IPS DF 6.9 (cell line): ENCODE measurements around the gene ZFP92.

ENCODE experiments used
- DNase-seq: peaks from one replicate; pipeline ENCODE4 v3.0.0-alpha.2; 2013; ENCODE audit warnings: low read depth, low spot score
- H3K27ac ChIP-seq: one replicate; pipeline ENCODE4 v1.5.1; 2013; ENCODE audit warnings: low read length, control low read depth
- H3K27me3 ChIP-seq: 2 replicates; pipeline ENCODE4 v1.6.1; 2013; ENCODE audit warnings: mild to moderate bottlenecking, low read length; ENCODE audit not compliant: control insufficient read depth, insufficient read depth
- H3K36me3 ChIP-seq: 2 replicates; pipeline ENCODE4 v1.6.1; 2013; ENCODE audit warnings: low read length; ENCODE audit not compliant: control insufficient read depth, insufficient read depth
- H3K4me1 ChIP-seq: 2 replicates; pipeline ENCODE4 v1.6.1; 2013; ENCODE audit warnings: low read length; ENCODE audit not compliant: control insufficient read depth, insufficient read depth
- H3K4me3 ChIP-seq: 2 replicates; pipeline ENCODE4 v1.5.1; 2013; ENCODE audit warnings: mild to moderate bottlenecking, low read length
- H3K9me3 ChIP-seq: 2 replicates; pipeline ENCODE4 v1.6.1; 2013; ENCODE audit warnings: low read length, inconsistent platforms; ENCODE audit not compliant: control insufficient read depth, insufficient read depth
- WGBS: extraction: QIAGEN DNeasy Blood & Tissue Kit; methylation state at CpG from one replicate; pipeline ENCODE4 v1.1.7; 2013; ENCODE audit warnings: mixed read lengths, missing lambda C conversion rate; ENCODE audit not compliant: insufficient read length, insufficient coverage; 5-methylcytosine and 5-hydroxymethylcytosine counted together

The ZFP92 gene

GRCh38 chrX:153456704-153457103, 45.4 kb downstream of the ZFP92 start:
- peaks cover 13% of the 10 kb centered on the region for H3K36me3 ChIP-seq
- no peaks in the 10 kb centered on the region for H3K27me3 ChIP-seq

GRCh38 chrX:153457136-153457825, 46.0 kb downstream of the ZFP92 start:
- Histone ChIP-seq H3K27ac (no peak overlapping the region), H3K27me3 (no peaks in the 10 kb centered on the region), H3K9me3 (no peaks in the 10 kb centered on the region), H3K4me1 (no peaks in the 10 kb centered on the region), H3K4me3 (no peak overlapping the region), H3K36me3 (peaks cover 13% of the 10 kb centered on the region)
- no peak for DNase-seq
- no CpG with 5 or more reads among the region's 18 CpGs for WGBS

More at GRCh38 chrX:153456704-153457103, 45.4 kb downstream of the ZFP92 start:
- no peak for DNase-seq
- H3K4me3 ChIP-seq = no peak overlapping the region
- no peaks in the 10 kb centered on the region for H3K4me1 ChIP-seq
- H3K27ac ChIP-seq = no peak overlapping the region
- no peaks in the 10 kb centered on the region for H3K9me3 ChIP-seq
- WGBS = no CpG with 5 or more reads among the region's 9 CpGs

DNA sequence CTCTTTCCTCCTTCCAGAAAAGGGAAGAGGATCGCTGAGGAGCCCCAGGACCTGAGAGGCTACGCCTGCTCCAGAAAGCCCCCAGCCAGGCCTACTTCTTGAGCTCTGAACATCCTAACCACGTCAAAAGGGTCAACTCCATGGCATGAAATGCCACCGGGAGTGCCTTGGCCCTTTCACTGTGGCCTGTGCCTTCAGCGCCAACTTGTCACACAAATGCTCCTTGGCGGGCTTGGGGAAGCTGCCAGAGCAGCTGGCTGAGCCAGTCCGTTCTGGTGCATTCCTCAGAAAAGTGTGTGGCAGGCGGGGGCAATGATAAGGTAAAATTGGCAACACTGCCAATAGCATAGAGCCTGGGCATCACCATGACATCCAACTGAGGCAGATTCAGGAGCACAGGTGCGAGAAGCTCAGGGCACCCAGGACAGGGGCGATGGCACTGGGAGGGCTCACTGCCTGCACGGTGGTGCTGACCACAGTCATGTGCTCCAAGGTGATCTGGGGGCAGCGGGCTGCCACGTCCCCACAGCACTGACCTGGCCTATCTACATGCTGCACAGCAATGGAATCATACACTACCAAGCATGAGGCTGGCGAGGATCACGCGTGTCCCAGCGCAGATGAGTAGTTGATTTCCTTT, 46.7 kb downstream of the ZFP92 start:
- Histone ChIP-seq H3K27me3 (no peaks in the 10 kb centered on the region), H3K4me1 (no peaks in the 10 kb centered on the region), H3K4me3 (no peak overlapping the region), H3K9me3 (no peaks in the 10 kb centered on the region), H3K36me3 (peaks cover 13% of the 10 kb centered on the region), H3K27ac (no peak overlapping the region)
- WGBS = no CpG with 5 or more reads among the region's 17 CpGs
- DNase-seq = no peak

GRCh38 chrX:153458476-153458875, 47.2 kb downstream of the ZFP92 start:
- Histone ChIP-seq H3K4me3 (no peak overlapping the region), H3K27ac (no peak overlapping the region), H3K4me1 (no peaks in the 10 kb centered on the region), H3K9me3 (no peaks in the 10 kb centered on the region), H3K27me3 (no peaks in the 10 kb centered on the region), H3K36me3 (peaks cover 13% of the 10 kb centered on the region)
- WGBS = no CpG with 5 or more reads among the region's 4 CpGs
- DNase-seq = no peak

DNA sequence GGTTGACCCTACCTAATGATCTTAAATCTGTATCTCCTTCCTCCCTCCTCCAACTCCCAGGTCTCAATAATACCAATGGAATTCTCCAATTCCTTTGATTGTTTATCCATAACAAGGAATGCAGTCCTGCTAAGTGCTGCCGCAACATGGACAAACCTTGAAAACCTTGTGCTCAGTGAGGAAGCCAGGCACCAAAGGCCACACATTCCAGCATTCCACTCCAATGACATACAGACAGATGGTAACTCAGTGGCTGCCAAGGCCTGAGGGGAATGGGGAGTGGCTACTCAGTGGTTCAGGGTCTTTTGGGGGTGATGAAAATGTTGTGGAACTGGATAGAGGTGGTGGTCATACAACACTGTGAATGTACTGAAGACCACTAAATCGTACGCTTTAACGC, 48.7 kb downstream of the ZFP92 start:
- H3K4me3 ChIP-seq = no peak overlapping the region
- WGBS = no CpG with 5 or more reads among the region's 4 CpGs
- H3K27me3 ChIP-seq = no peaks in the 10 kb centered on the region
- no peak overlapping the region for H3K27ac ChIP-seq
- no peaks in the 10 kb centered on the region for H3K9me3 ChIP-seq
- H3K36me3 ChIP-seq = peaks cover 9% of the 10 kb centered on the region
- no peak for DNase-seq
- no peaks in the 10 kb centered on the region for H3K4me1 ChIP-seq

GRCh38 chrX:153460826-153461225, 49.6 kb downstream of the ZFP92 start:
- no peaks in the 10 kb centered on the region for H3K27me3 ChIP-seq

More at GRCh38 chrX:153460826-153461225, 49.6 kb downstream of the ZFP92 start:
- no peak overlapping the region for H3K27ac ChIP-seq
- DNase-seq = no peak
- H3K36me3 ChIP-seq = peaks cover 4% of the 10 kb centered on the region; the same call in 1 of the 2 replicates
- H3K4me3 ChIP-seq = no peak overlapping the region
- WGBS = no CpG with 5 or more reads among the region's 7 CpGs
- H3K9me3 ChIP-seq = no peaks in the 10 kb centered on the region
- no peaks in the 10 kb centered on the region for H3K4me1 ChIP-seq
